HG02981 (cell line): ENCODE data around the gene BSND.
"Not testable (repeated sequence)": the region's sequence is repeated elsewhere in the genome, so short reads cannot be mapped to it uniquely, and the experiment has no call there.

Experiments used
- ATAC-seq: cut with Tn5 transposase; IDR thresholded peaks from one replicate; pipeline ENCODE4 v1.9.1; 2021; ENCODE audit warnings: mild to moderate bottlenecking, moderate library complexity; ENCODE audit not compliant: unreplicated experiment

Gene BSND

GRCh38 chr1:54998677-54999076 is at the start of gene BSND:
BSND (plus strand) TSS chr1:54998933; CDS start chr1:54999187, 254 bp downstream.
- no peak for ATAC-seq

DNA sequence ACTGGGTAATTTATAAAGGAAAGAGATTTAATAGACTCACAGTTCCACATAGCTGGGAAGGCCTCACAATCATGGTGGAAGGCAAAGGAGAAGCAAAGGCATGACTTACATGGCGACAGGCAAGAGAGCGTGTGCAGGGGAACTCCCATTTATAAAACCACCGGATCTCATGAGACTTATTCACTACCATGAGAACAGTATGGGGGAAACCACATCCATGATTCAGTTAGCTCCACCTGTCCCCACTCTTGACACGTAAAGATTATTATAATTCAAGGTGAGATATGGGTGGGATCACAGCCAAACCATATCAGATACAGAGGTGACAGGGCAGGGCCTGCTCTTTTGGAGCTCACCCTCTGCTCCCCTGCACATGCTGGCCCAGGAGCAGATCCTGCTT is 49.7 kb upstream of the BSND start:
- ATAC-seq: no peak

GRCh38 chr1:54950006-54950368 is 48.7 kb upstream of the BSND start:
- no peak for ATAC-seq

GRCh38 chr1:54950369-54951163 is 48.2 kb upstream of the BSND start:
- ATAC-seq: no peak

DNA sequence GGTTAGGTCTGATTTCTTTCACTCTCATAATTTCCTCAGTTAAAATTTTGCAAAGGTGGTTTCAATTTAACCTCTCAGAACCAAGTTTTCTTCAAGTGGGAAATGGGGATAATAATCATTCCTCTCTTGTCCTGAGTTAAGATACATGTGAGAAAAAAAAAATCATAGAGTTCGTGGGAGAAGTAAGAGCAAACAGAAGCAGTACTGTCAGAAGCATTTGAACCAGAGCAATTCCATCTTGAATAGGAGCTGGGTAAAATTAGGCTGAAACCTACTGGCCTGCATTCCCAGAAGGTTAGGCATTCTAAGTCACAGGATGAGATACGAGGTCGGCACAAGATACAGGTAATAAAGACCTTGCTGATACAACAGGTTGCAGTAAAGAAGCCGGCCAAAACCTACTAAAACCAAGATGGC is 46.9 kb upstream of the BSND start:
- no peak for ATAC-seq

GRCh38 chr1:54952950-54953718 is 45.6 kb upstream of the BSND start:
- no peak for ATAC-seq

DNA sequence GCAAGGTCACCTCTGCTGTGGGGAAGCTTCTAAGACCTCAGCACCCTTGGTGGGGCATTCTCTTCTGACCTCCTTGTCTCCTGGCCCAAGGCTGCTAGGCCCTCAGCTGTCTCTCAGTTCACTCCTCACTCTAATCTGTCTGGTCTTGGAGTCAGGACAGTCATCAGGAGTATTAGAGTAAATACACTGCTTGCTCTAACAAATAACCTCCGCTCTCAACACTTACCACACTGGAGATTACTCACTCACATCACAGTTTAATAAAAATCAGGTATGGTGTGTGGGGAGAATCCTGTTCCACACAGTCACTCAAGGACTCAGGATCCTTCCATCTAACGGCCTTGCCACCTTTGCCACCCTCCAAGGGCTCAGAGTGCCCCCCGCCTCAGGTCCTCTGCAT is 44.9 kb upstream of the BSND start:
- no peak for ATAC-seq

DNA sequence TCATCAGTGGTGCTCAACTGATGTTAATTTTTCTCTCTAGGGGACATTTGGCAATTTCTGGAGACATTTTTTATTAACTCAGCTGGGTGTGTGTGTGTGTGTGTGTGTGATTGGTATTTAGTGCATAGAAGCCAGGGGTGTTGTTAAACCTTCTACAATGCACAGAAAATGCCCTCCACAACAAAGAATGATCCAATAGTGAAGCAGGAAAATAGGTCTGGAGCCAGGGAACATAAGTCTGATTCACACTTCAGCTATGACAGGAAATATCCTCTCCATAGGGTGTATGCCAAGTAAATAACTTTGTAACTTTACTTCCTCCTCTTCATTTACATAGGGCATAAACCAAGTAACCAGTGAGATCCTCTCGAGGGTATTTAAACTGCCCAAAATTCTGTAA is 43.4 kb upstream of the BSND start:
- no peak for ATAC-seq

GRCh38 chr1:54956726-54957125 is 42.0 kb upstream of the BSND start:
- no peak for ATAC-seq

DNA sequence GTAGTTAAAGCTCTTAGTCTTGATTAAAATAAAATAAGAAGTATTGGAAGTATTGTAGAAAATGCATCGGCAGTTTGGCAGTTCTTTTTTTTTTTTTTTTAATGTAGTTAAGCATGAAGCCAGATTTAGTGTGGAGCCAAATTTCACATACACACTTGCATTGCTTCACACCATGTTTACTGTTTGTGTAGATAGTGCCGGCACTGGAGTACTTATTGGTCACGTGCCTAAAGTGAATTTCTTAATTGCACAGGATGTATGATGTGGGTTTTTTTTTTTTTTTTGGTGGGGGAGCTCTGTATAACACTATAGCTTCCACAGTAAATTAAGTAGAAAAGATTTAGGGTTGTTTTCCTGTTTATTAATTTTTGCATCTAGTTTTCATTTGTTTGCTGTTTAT is 39.5 kb upstream of the BSND start:
- ATAC-seq: no peak

GRCh38 chr1:54962612-54963395 is 35.9 kb upstream of the BSND start:
- ATAC-seq: no peak

DNA sequence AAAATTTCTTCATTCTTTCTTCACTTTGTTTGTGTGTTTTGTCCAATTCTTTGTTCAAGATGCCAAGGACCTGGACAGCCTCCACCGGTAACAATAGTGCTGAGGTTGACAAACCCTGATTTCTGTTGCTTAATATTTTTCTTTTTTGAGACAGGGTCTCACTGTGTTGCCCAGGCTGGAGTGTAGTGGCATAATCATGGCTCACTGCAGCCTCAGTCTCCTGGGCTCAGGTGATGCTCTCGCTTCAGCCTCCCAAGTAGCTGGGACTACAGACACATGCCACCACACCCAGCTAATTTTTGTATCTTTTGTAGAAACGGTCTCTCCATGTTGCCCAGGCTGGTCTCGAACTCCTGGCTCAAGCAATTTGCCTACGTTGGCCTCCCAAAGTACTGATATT is 34.9 kb upstream of the BSND start:
- not testable (repeated sequence) for ATAC-seq

DNA sequence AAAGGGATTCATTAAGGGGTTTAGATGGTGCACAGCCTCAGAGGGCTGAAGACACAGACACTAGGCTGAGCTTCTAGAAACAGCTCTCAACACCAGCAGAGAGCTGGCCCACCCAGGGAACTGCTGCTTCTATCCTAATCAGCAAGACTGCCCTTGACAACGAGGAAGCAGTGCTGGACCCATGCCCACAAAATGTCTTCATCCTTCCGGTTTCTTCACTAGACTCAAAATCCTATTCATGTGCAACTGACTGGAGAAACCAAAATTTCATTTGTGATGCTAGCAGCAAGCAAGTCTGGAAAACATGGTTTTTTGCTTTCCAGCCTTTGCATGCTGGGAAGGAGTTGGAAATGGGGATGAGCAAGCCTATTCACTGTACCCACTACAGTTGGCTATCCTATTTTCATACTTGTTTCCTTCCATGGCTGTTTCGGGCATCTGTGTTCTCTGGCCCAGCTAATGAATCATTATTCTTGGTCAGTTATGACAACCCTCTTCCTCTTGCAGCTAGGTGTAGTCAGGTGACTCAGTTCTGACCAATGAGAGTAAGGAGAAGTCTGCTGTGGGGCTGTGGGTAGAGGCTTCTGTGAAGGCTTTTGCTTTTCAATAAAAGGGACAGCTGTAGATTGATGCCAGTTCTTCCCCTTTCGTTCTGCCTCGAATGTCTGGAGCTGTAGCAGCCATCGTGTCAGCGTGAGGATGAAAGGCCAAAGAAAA is 33.0 kb upstream of the BSND start:
- ATAC-seq: peak; percentile 99

DNA sequence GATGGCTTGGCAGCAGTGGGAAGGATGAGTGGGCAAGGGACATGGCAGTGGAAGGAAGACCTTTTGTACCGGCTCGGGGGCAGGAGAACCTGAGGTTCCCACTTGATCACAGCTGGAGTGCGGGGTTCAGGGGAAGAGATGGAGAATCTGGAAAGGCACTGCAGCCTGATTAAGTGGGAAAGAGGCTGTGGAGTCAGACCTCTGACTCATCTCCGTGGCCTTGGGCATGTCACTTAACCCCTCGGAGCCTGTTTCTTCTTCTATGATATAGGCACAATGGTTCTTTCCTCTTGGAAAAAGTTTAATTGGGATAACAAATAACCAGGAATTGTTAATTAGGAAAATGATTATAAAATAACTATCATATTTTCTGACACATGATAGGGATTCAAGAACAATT is 31.4 kb upstream of the BSND start:
- no peak for ATAC-seq

- no peak for ATAC-seq
These were observed 30.2 kb upstream of the BSND start for GRCh38 chr1:54968551-54968950.

GRCh38 chr1:54969879-54970278 is 28.9 kb upstream of the BSND start:
- no peak for ATAC-seq

DNA sequence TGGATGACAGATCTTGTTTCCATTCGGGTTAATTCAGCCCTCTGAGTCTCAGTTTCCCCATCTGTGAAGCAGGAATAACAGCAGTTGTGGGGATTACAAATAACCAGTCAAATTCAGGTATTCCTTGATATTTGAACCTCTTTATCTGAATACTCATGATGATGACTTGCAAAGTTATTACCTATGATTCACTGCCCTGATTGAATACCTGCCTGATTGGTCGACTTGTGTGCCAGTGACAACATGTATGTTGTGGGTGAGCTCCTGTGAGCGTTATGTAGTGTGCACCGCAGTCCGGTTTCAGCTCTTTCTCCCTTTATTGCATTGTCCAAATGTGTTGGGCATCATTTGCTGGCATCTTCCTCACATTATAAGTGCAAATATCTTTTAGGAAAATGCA is 27.8 kb upstream of the BSND start:
- ATAC-seq: no peak

DNA sequence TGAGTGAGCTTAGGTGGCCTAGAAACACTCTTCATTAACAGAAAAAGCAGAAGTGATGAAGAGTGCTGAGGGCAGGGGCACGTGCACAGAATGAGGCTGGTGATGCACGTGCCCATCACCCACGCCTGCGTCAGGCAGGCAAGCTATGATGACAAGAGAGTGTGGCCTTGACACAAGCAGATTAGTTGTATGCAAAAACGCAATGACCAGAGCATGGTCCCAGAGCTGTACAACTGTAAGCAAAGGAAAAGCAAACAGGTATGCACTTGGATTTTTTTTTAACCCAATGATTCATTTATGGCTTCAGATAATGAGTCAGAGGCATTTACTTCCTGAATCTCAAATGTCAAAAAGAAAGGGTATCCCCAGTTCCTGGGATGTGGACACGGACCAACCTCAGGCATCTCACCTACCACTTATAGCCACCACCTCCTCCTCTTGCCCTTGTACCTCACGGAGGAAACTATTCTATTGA is 27.4 kb upstream of the BSND start:
- peak; percentile 90 for ATAC-seq

- no peak for ATAC-seq
These were observed 26.3 kb upstream of the BSND start for GRCh38 chr1:54972436-54972835.

DNA sequence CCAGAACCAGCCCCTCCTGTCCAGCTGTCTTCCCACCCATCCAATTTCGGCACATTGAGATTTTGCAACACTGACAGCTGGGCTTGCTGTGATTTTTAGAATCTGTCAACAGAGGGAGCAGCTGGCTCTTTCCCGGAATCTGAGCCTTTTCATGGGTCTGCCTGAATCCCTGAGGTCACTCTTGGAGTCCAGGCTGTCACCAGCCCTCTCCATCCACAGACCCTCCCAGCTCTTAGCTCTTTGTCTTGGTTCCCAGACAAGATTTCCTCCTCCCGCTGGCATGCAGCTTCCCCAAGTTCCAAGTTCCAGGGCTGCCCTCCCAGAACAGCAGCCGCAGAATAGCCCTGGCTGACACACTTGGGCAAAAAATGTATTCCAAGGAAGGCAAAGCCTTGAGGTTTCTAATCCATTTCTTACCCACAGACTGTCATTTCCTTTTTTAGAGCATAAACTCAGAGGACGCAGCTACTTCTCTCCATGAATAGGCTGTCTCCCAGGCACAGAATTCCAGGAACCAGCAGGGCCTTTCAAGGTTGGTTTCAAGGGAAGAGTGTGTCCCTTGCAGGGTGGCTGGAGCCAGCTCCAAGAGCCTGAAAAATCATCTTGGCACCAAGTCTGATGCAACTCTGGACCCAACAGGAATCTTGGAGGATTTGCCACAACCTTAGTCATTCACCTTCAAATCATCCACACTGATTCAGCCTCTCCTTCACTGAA is 25.4 kb upstream of the BSND start:
- no peak for ATAC-seq
